B cell (primary cell): Measurements from ENCODE around the gene LTB.

Source experiments
- CTCF ChIP-seq: fragments of 200-600 bp; IDR thresholded peaks from one replicate; pipeline ENCODE4 v1.8.0; 2022; ENCODE audit warnings: antibody characterized with exemption, mild to moderate bottlenecking
- EZH2 ChIP-seq: IDR thresholded peaks from 2 replicates; pipeline ENCODE4 v1.6.1; 2012; ENCODE audit warnings: borderline replicate concordance, low read depth, mild to moderate bottlenecking, moderate library complexity, low read length; ENCODE audit not compliant: insufficient read depth, poor library complexity, severe bottlenecking

- no peak for TF ChIP-seq CTCF
- TF ChIP-seq EZH2 = no peak
These were observed 12.2 kb downstream of the LTB start for GRCh38 chr6:31569861-31570536.
